ENCODE measurements around the gene TNS3.
A peak's percentile ranks its signal among the peaks of the same experiment; 100 is the strongest.
"Not testable (repeated sequence)": the region's sequence is repeated elsewhere in the genome, so short reads cannot be mapped to it uniquely, and the experiment has no call there.

The TNS3 gene

DNA sequence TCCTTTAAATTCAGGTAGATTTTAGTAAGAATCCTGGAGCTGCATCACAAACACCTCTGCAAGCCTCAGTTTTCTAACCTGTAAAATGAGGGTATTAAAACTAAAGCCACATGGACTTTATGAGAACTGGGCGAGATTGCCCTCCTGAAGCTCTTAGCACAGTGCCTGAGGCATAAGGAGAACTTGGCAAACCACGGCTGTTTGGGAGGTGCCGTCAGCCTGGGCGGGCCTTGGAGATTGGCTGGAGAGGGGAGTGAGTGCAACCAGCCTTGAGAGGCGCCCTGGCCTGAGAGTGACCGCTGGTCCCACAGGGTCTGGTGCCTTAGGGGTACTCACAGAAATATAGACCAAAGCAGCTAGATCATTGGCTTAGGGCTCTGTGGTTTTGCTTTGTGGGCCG is 5.4 kb upstream of the TNS3 start:
- Histone ChIP-seq H3K9ac (ENCODE audit: insufficient read length) (no peak overlapping the region), H3K9me3 (ENCODE audit: low read depth, low read length) (no peaks in the 10 kb centered on the region), H3K27ac (no peak overlapping the region), H3K4me3 (no peak overlapping the region), H3K36me3 (ENCODE audit: insufficient read depth, low read length) (no peaks in the 10 kb centered on the region)
- TF ChIP-seq EZH2 (IDR thresholded peaks at IDR 0.05) (no peak), FOXP2 (optimal IDR thresholded peaks at IDR 0.05; ENCODE audit: control extremely low read depth, extremely low read length, insufficient read depth) (no peak), POLR2AphosphoS5 (IDR thresholded peaks at IDR 0.05; ENCODE audit: borderline replicate concordance, low read depth, low read length) (no peak)
- DNase-seq (ENCODE audit: low read depth, low spot score): no peak

DNA sequence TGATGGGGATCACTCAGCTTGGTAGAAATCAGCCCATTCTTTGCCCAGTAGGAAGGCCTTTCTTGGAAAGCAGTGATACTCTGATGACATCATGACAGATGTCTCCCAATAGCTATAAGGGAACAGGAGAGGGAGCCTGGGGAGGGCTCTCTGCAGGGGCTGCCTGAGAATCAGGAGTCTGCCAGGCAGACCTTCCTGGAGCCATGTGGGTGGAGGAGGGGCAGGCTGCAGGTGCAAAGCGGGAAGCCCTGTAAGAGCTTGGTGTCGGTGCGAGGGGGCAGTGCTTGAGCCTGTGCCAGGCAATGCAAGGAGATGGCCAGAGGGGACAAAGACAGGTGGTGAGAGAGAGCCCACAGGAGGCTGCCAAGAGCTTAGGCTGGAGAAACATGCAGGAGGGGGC is 5.0 kb upstream of the TNS3 start:
- Histone ChIP-seq H3K4me3 (no peak overlapping the region), H3K9ac (ENCODE audit: insufficient read length) (no peak overlapping the region), H3K9me3 (ENCODE audit: low read depth, low read length) (no peaks in the 10 kb centered on the region), H3K36me3 (ENCODE audit: insufficient read depth, low read length) (no peaks in the 10 kb centered on the region), H3K27ac (no peak overlapping the region)
- TF ChIP-seq EZH2 (IDR thresholded peaks at IDR 0.05) (no peak), FOXP2 (optimal IDR thresholded peaks at IDR 0.05; ENCODE audit: control extremely low read depth, extremely low read length, insufficient read depth) (no peak), POLR2AphosphoS5 (IDR thresholded peaks at IDR 0.05; ENCODE audit: borderline replicate concordance, low read depth, low read length) (no peak)
- DNase-seq (ENCODE audit: low read depth, low spot score): no peak

DNA sequence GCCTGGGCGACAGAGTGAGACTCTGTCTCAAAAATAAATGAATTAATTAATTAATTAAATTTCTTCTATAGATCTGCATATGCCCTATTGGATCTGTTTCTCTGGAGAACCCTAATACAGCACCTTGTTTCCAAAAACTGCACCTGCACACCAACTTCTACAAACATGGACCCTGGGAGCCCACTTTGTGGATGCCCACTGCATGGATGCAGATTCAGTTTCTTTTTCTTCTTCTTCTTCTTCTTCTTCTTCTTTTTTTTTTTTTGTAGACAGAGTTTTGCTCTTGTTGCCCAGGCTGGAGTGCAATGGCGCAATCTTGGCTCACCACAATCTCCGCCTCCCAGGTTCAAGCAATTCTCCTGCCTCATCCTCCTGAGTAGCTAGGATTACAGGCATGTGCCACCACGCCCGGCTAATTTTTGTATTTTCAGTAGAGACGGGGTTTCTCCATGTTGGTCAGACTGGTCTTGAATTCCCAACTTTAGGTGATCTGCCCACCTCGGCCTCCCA is 4.3 kb upstream of the TNS3 start:
- not testable (repeated sequence) for H3K9me3 ChIP-seq (ENCODE audit: low read depth, low read length); H3K27ac ChIP-seq; H3K9ac ChIP-seq (ENCODE audit: insufficient read length); H3K36me3 ChIP-seq (ENCODE audit: insufficient read depth, low read length); H3K4me3 ChIP-seq; DNase-seq (ENCODE audit: low read depth, low spot score)

DNA sequence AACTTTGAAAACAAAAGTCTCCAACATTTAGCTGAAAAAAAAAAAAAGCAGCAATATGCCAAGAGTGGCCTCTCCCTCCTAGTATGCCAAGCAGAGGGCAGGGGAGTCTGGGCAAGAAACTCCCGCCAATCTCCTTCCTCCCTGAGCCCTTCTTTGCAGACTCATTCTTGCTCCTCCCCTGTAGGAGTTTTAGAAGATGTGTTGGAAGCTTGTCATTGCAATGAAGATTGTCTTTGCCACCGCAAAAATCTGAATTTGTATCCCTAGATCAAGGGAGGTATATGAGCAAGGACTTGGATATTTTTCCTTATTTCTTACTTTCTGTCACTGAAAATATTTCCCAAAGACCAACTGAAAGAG is 2.6 kb upstream of the TNS3 start:
- Histone ChIP-seq H3K9me3 (ENCODE audit: low read depth, low read length) (no peaks in the 10 kb centered on the region), H3K36me3 (ENCODE audit: insufficient read depth, low read length) (no peaks in the 10 kb centered on the region), H3K9ac (ENCODE audit: insufficient read length) (no peak overlapping the region), H3K27ac (no peak overlapping the region), H3K4me3 (no peak overlapping the region)
- no peak for DNase-seq (ENCODE audit: low read depth, low spot score)
- no peak for TF ChIP-seq EZH2 (IDR thresholded peaks at IDR 0.05)
- TF ChIP-seq POLR2AphosphoS5 (IDR thresholded peaks at IDR 0.05; ENCODE audit: borderline replicate concordance, low read depth, low read length): no peak
- TF ChIP-seq FOXP2 (optimal IDR thresholded peaks at IDR 0.05; ENCODE audit: control extremely low read depth, extremely low read length, insufficient read depth): no peak

DNA sequence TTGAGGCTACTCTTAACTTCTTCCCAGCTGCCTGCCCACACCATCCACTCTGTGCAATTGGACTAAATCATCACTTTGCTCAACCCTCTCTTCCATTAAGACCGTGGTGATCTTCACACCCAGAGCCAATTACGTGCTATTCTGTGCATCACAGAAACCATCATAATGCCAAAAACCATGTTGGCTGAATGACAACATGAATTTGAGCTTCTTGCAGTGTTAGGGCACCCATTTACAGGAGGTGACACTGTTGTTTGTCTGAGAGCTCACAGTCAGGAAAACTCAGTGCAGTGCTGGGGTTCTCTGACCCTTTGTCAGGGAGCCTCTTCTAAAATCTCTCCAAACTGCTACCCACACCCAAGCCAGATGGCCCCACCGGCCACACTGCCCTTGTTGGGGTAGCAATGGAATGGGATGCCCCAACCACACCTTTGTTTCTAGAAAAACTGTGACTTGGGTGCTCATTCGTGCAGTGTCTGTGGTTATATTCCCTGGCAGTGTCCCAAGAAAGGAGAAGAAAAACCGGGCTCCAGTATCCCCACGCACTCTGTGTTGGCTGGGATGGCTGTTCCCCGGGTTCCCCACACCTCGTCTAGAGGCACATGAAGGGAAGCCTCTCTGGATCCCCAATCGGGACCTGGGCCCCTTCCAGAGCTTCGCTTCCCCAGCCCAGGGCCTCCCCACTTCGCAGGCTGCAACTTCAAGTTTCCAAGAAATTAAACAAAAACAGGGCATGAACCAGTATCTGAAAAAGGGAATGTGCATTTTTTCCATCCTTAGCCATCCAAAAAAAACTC is 2.0 kb upstream of the TNS3 start:
- H3K4me3 ChIP-seq: no peak overlapping the region
- TF ChIP-seq EZH2 (IDR thresholded peaks at IDR 0.05) (no peak), FOXP2 (optimal IDR thresholded peaks at IDR 0.05; ENCODE audit: control extremely low read depth, extremely low read length, insufficient read depth) (no peak)
- H3K9ac ChIP-seq (ENCODE audit: insufficient read length): no peak overlapping the region
- no peak overlapping the region for H3K27ac ChIP-seq
- no peaks in the 10 kb centered on the region for H3K9me3 ChIP-seq (ENCODE audit: low read depth, low read length)
- DNase-seq (ENCODE audit: low read depth, low spot score): no peak
- H3K36me3 ChIP-seq (ENCODE audit: insufficient read depth, low read length): no peaks in the 10 kb centered on the region

DNA sequence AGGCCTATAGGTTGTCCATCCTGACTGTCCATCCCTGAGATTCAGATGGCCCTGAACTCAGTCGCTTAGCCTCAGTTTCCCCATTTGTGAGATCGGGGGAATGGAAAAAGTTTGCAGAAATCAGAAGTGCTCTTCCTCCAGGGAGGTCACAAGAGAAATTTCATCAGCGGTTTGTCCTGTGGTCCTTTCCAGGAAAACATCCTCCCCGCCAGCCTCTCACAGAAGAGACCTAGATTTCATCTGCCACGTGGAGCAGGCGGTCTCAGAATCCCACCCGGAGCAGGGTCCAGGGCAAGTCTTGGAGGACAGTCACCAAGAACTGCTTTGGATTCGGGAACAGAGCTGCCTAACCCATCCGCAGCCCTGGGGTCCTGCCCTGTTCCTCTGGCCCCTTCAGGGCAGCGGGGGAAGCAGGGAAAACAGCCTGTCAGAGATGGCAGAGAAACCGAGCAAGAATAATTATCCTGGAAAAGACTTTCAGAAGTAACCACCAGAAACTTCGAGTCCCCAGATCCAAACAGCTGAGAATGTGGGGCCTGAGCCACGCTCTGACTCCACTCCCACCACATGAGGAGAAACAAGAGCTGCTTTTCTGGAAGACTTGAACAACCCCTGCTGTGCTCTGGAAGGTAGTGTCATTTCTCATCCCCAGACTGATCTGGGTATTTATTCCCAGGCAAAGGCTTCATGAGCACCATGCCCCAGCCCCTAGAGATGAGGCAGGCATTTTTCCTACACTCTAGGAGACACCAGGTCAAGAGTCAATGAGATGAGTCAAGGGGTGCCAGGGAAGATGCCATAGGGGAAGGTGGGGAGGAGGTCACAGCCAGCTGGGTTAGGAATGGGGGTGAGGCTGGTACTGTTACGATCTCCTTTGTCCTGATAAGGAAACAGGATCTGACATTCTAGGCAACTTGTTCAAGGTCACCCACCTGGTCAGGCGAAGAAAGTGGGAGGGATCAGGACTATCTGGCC is 1.1 kb upstream of the TNS3 start:
- Histone ChIP-seq H3K27ac (no peak overlapping the region), H3K9me3 (ENCODE audit: low read depth, low read length) (no peaks in the 10 kb centered on the region), H3K4me3 (no peak overlapping the region), H3K9ac (ENCODE audit: insufficient read length) (no peak overlapping the region), H3K36me3 (ENCODE audit: insufficient read depth, low read length) (no peaks in the 10 kb centered on the region)
- TF ChIP-seq EZH2 (IDR thresholded peaks at IDR 0.05): no peak
- no peak for TF ChIP-seq POLR2AphosphoS5 (IDR thresholded peaks at IDR 0.05; ENCODE audit: borderline replicate concordance, low read depth, low read length)
- TF ChIP-seq FOXP2 (optimal IDR thresholded peaks at IDR 0.05; ENCODE audit: control extremely low read depth, extremely low read length, insufficient read depth): no peak
- no peak for DNase-seq (ENCODE audit: low read depth, low spot score)

DNA sequence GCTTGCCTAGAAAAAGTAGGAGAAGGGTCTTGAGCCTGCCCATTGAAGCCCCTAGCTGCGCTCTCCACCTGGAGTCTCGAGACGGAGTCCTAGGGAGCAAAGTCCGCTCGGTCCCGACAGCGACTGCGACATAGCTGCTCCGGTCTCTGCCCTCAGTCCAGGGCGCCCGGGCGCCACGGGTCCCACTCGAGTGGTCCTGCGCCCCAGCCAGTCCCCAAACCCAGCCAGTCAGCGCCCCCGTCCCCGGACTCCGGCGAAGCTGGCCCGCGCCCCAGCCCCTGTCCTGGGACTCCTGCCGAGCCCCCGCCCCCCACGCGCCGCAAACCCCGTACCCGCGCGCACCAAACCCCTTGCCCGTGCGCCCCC is 490 bp downstream of the TNS3 start:
- TF ChIP-seq POLR2AphosphoS5 (IDR thresholded peaks at IDR 0.05; ENCODE audit: borderline replicate concordance, low read depth, low read length): no peak
- no peak for TF ChIP-seq FOXP2 (optimal IDR thresholded peaks at IDR 0.05; ENCODE audit: control extremely low read depth, extremely low read length, insufficient read depth)
- TF ChIP-seq EZH2 (IDR thresholded peaks at IDR 0.05): no peak
- no peak overlapping the region for H3K27ac ChIP-seq
- peak overlapping the region; percentile 43; the same call in 1 of the 2 replicates for H3K4me3 ChIP-seq
- DNase-seq (ENCODE audit: low read depth, low spot score): no peak
- H3K9me3 ChIP-seq (ENCODE audit: low read depth, low read length): no peaks in the 10 kb centered on the region
- no peak overlapping the region for H3K9ac ChIP-seq (ENCODE audit: insufficient read length)
- no peaks in the 10 kb centered on the region for H3K36me3 ChIP-seq (ENCODE audit: insufficient read depth, low read length)

DNA sequence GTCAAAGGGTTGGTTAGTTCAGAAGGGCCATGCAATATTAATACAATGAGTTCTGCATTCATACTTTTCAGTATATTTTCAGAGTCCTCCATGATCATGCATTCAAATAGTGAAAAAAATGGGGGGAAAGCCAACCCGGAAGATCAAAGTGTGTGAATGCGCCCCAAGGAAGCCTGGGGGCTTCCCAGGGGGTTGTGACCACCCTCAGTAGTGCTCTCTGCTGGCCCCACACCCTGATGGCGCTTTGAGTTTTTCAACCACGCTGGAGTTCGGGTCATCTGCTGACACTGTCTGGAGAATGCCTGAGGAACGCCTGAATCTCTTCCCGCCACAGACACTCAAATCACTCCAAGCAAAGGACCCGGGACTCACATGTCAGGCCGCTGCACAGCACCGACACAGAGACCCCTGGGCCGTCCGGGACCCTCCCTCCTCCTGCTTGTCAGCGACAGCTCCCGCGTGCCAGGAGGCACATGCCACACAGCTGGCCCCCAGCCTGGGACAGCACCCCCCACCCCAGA is 1.0 kb downstream of the TNS3 start:
- H3K9me3 ChIP-seq (ENCODE audit: low read depth, low read length): no peaks in the 10 kb centered on the region
- H3K4me3 ChIP-seq: no peak overlapping the region
- H3K36me3 ChIP-seq (ENCODE audit: insufficient read depth, low read length): no peaks in the 10 kb centered on the region
- no peak overlapping the region for H3K9ac ChIP-seq (ENCODE audit: insufficient read length)
- TF ChIP-seq FOXP2 (optimal IDR thresholded peaks at IDR 0.05; ENCODE audit: control extremely low read depth, extremely low read length, insufficient read depth): no peak
- DNase-seq (ENCODE audit: low read depth, low spot score): no peak
- no peak overlapping the region for H3K27ac ChIP-seq
